SK-N-SH (cell line): ENCODE measurements around the gene TGM3. TPM values are rescaled to one million over a fixed set of nuclear protein-coding genes. Genes with fewer than 3 reads are reported as not detected.

Experiments used
- CTCF ChIA-PET: fragments of 300-600, 350-600 bp; formaldehyde crosslinking; extraction: SDS; loops from one replicate; lab custom pipeline; 2021; lab: Yijun Ruan, JAX
- POLR2A ChIA-PET: fragments of 350-600 bp; sonication (Branson Sonifier 250); formaldehyde crosslinking; extraction: SDS; loops from one replicate; lab custom pipeline; 2020; ENCODE audit warnings: antibody characterized with exemption, inconsistent platforms; lab: Yijun Ruan, JAX
- DNase-seq: peaks from one replicate; pipeline ENCODE4 v3.0.0; 2012
- H2AFZ ChIP-seq: fragments of 200-600 bp; sonication (generic); 2 replicates; pipeline ENCODE4 v1.8.1; 2016; ENCODE audit warnings: antibody characterized with exemption, mild to moderate bottlenecking, low read depth
- H3F3A ChIP-seq: fragments of 200-600 bp; sonication (generic); replicated peaks from 2 replicates; pipeline ENCODE3; 2016; ENCODE audit warnings: antibody characterized with exemption, mild to moderate bottlenecking; ENCODE audit not compliant: insufficient read depth
- H3K27ac ChIP-seq, 2 experiments: fragments of 200-500 bp in 1 of 2; fragments of 200-600 bp in 1 of 2; sonication (Bioruptor generic) in 1 of 2; sonication (generic), shearing (Covaris generic) in 1 of 2; 2 replicates each; pipeline versions ENCODE4 v1.5.1 to v1.6.1; 2014 to 2016; ENCODE audit warnings: low read depth in 2 of 2, inconsistent platforms in 1 of 2, low read length in 1 of 2, mild to moderate bottlenecking in 1 of 2, mixed read lengths in 1 of 2
- H3K27me3 ChIP-seq: fragments of 200-600 bp; sonication (generic), shearing (Covaris generic); 2 replicates; pipeline ENCODE4 v1.6.1; 2016; ENCODE audit warnings: mixed run types; ENCODE audit not compliant: insufficient read depth
- H3K36me3 ChIP-seq, 2 experiments: fragments of 200-500 bp in 1 of 2; fragments of 200-600 bp in 1 of 2; sonication (Bioruptor generic) in 1 of 2; sonication (generic) in 1 of 2; replicated peaks in 1 of 2; 2 replicates each; pipeline versions ENCODE3 to v1.5.1; 2014 to 2016; ENCODE audit warnings: low read length in 1 of 2, mild to moderate bottlenecking in 1 of 2; ENCODE audit not compliant: insufficient read depth in 2 of 2, control insufficient read depth in 1 of 2
- H3K4me1 ChIP-seq, 2 experiments: fragments of 200-500 bp in 1 of 2; fragments of 200-600 bp in 1 of 2; sonication (Bioruptor generic) in 1 of 2; sonication (generic), shearing (Covaris generic) in 1 of 2; 2 replicates each; pipeline versions ENCODE4 v1.5.1 to v1.6.1; 2014 to 2016; ENCODE audit warnings: low read depth in 1 of 2, low read length in 1 of 2, mixed run types in 1 of 2; ENCODE audit not compliant: insufficient read depth in 2 of 2, control insufficient read depth in 1 of 2
- H3K4me2 ChIP-seq: fragments of 200-600 bp; sonication (generic), shearing (Covaris generic); 2 replicates; pipeline ENCODE4 v1.6.1; 2017; ENCODE audit warnings: mixed run types
- H3K4me3 ChIP-seq, 2 experiments: fragments of 200-500 bp in 1 of 2; fragments of 200-600 bp in 1 of 2; sonication (Bioruptor generic) in 1 of 2; sonication (generic), shearing (Covaris generic) in 1 of 2; 2 replicates each; pipeline versions ENCODE4 v1.5.1 to v1.8.1; 2014 to 2016; ENCODE audit warnings: low read depth in 2 of 2, inconsistent platforms in 1 of 2, low read length in 1 of 2, mild to moderate bottlenecking in 1 of 2, mixed read lengths in 1 of 2, moderate library complexity in 1 of 2
- H3K79me2 ChIP-seq: fragments of 200-600 bp; sonication (generic); 2 replicates; pipeline ENCODE4 v1.8.1; 2017; ENCODE audit warnings: mild to moderate bottlenecking; ENCODE audit not compliant: insufficient read depth
- H3K9ac ChIP-seq: fragments of 200-600 bp; sonication (generic); 2 replicates; pipeline ENCODE4 v1.6.1; 2017; ENCODE audit warnings: mixed run types
- H3K9me2 ChIP-seq: fragments of 200-600 bp; sonication (generic); 2 replicates; pipeline ENCODE4 v1.6.1; 2017; ENCODE audit warnings: mixed run types
- H3K9me3 ChIP-seq: fragments of 200-600 bp; sonication (generic); 2 replicates; pipeline ENCODE4 v1.6.1; 2017; ENCODE audit warnings: mixed run types, mild to moderate bottlenecking, moderate library complexity
- H4K20me1 ChIP-seq: fragments of 200-600 bp; sonication (generic); 2 replicates; pipeline ENCODE4 v1.6.1; 2017; ENCODE audit warnings: mild to moderate bottlenecking, mixed run types; ENCODE audit not compliant: insufficient read depth
- CHD2 ChIP-seq: fragments of 150-350 bp; IDR thresholded peaks from 2 replicates; pipeline ENCODE4 v1.6.1; 2018; ENCODE audit warnings: low read length; ENCODE audit not compliant: partially characterized antibody
- CTCF ChIP-seq: fragments of 200-600 bp; sonication (generic); IDR thresholded peaks from 2 replicates; pipeline ENCODE4 v1.6.1; 2017; ENCODE audit warnings: antibody characterized with exemption, mild to moderate bottlenecking, moderate library complexity
- ELF1 ChIP-seq: IDR thresholded peaks from 2 replicates; pipeline ENCODE4 v1.4.0; 2012
- EZH2phosphoT487 ChIP-seq: fragments of 200-600 bp; sonication (generic); IDR thresholded peaks from 2 replicates; pipeline ENCODE4 v1.6.1; 2017; ENCODE audit warnings: low read depth, mixed run types, mild to moderate bottlenecking, antibody characterized with exemption, moderate library complexity, borderline replicate concordance
- FOSL2 ChIP-seq: IDR thresholded peaks from 2 replicates; pipeline ENCODE4 v1.4.0; 2012; ENCODE audit warnings: low read depth, mild to moderate bottlenecking, moderate library complexity, borderline replicate concordance
- FOXM1 ChIP-seq: IDR thresholded peaks from 2 replicates; pipeline ENCODE4 v1.4.0; 2012; ENCODE audit warnings: low read depth, mild to moderate bottlenecking
- GATA2 ChIP-seq: sonication (generic); formaldehyde crosslinking; IDR thresholded peaks from 2 replicates; pipeline ENCODE4 v1.5.0; 2020; ENCODE audit warnings: mild to moderate bottlenecking, missing genetic modification reagents
- IRF3 ChIP-seq: fragments of 150-350 bp; IDR thresholded peaks from 2 replicates; pipeline ENCODE4 v1.6.1; 2016; ENCODE audit warnings: mild to moderate bottlenecking, low read depth, low read length
- JUND ChIP-seq: IDR thresholded peaks from 2 replicates; pipeline ENCODE4 v1.4.0; 2012
- MXI1 ChIP-seq: IDR thresholded peaks from 2 replicates; pipeline ENCODE4 v1.6.1; 2012; ENCODE audit warnings: mild to moderate bottlenecking, low read depth, low read length, improper control_type of control experiment
- NRF1 ChIP-seq: IDR thresholded peaks from 2 replicates; pipeline ENCODE4 v1.6.1; 2012; ENCODE audit warnings: low read depth, mild to moderate bottlenecking, low read length
- PBX3 ChIP-seq: IDR thresholded peaks from 2 replicates; pipeline ENCODE4; 2012
- RAD21 ChIP-seq: IDR thresholded peaks from 2 replicates; pipeline ENCODE4 v1.6.1; 2012; ENCODE audit warnings: mild to moderate bottlenecking, low read length
- RXRA ChIP-seq: IDR thresholded peaks from 2 replicates; pipeline ENCODE4 v1.4.0; 2012; ENCODE audit warnings: low read depth, mild to moderate bottlenecking, borderline replicate concordance
- SIN3A ChIP-seq: IDR thresholded peaks from 2 replicates; pipeline ENCODE4 v1.6.1; 2012; ENCODE audit warnings: low read depth, mild to moderate bottlenecking, low read length, moderate library complexity, borderline replicate concordance
- SMC3 ChIP-seq: IDR thresholded peaks from 2 replicates; pipeline ENCODE4 v1.6.1; 2012; ENCODE audit warnings: low read depth, low read length, improper control_type of control experiment
- TAF1 ChIP-seq: IDR thresholded peaks from 2 replicates; pipeline ENCODE4 v1.6.1; 2012; ENCODE audit warnings: low read depth, mild to moderate bottlenecking, low read length, moderate library complexity, borderline replicate concordance
- TEAD4 ChIP-seq: IDR thresholded peaks from 2 replicates; pipeline ENCODE4 v1.4.0; 2012; ENCODE audit warnings: mild to moderate bottlenecking, borderline replicate concordance; ENCODE audit not compliant: insufficient read depth
- YY1 ChIP-seq: IDR thresholded peaks from 2 replicates; pipeline ENCODE4 v1.4.0; 2012; ENCODE audit warnings: low read depth, mild to moderate bottlenecking
- WGBS: methylation state at CpG from one replicate; pipeline ENCODE4 v1.1.6; 2017; ENCODE audit warnings: low lambda C conversion rate; 5-methylcytosine and 5-hydroxymethylcytosine counted together
- polyA plus RNA-seq, 3 experiments: library from polyadenylated mRNA; depleted of rRNA; stranded (reverse); fragments of >200 nt; gene quantifications; 2 replicates each; pipeline ENCODE4 v1.2.3, GENCODE V29; 2012

The TGM3 gene
- polyA plus RNA-seq, 1 of the 3 experiments (the other 2 are of a cell fraction), result not detected

GRCh38 chr20:2285193-2285592 is 10.6 kb upstream of the TGM3 start:
- Histone ChIP-seq H3K27ac (no peak overlapping the region), H3K79me2 (no peaks in the 10 kb centered on the region), H3K9me3 (no peaks in the 10 kb centered on the region), H3K27me3 (peaks cover 1% of the 10 kb centered on the region; the same call in 1 of the 2 replicates), H3K4me3 (no peak overlapping the region), H4K20me1 (no peaks in the 10 kb centered on the region), H3F3A (no peaks in the 10 kb centered on the region), H3K4me1 (no peaks in the 10 kb centered on the region), H2AFZ (no peak overlapping the region), H3K36me3 (no peaks in the 10 kb centered on the region), H3K9me2 (no peaks in the 10 kb centered on the region), H3K4me2 (no peak overlapping the region), H3K9ac (no peak overlapping the region)
- TF ChIP-seq TEAD4 (no peak), GATA2 (no peak)
- ChIA-PET POLR2A (no interaction called here), CTCF (interaction anchor here (1.2 kb wide), 1 partner anchor 55 kb away, joined by 3 read pairs; no protein-coding TSS in a partner anchor)
- no peak for DNase-seq
- 23% methylated on average over 2 of the region's 2 CpGs for WGBS

- Histone ChIP-seq H3K36me3 (no peaks in the 10 kb centered on the region), H3K9me3 (no peaks in the 10 kb centered on the region)
- TF ChIP-seq CHD2 (no peak), EZH2phosphoT487 (no peak), CTCF (no peak), MXI1 (no peak), FOXM1 (no peak), NRF1 (no peak), JUND (no peak), RXRA (no peak), TEAD4 (no peak), IRF3 (no peak), ELF1 (no peak), PBX3 (no peak), TAF1 (no peak), SMC3 (no peak), YY1 (no peak), SIN3A (no peak), RAD21 (no peak), FOSL2 (no peak)
- TF ChIP-seq, all 33 proteins: peak for 0
- Histone ChIP-seq H3K27ac (no peak overlapping the region), H3K4me1 (no peaks in the 10 kb centered on the region), H3K9me2 (no peaks in the 10 kb centered on the region), H3K79me2 (no peaks in the 10 kb centered on the region), H3K27me3 (peaks cover 4% of the 10 kb centered on the region; the same call in 1 of the 2 replicates), H3K4me3 (no peak overlapping the region), H4K20me1 (no peaks in the 10 kb centered on the region), H3K9ac (no peak overlapping the region), H2AFZ (no peak overlapping the region), H3F3A (no peaks in the 10 kb centered on the region), H3K4me2 (no peak overlapping the region)
- ChIA-PET CTCF (interaction anchor here (1.2 kb wide), 1 partner anchor 54 kb away, joined by 3 read pairs; no protein-coding TSS in a partner anchor), POLR2A (interaction anchor here (0.6 kb wide), 1 partner anchor 24 kb away, joined by 3 read pairs; no protein-coding TSS in a partner anchor)
- no peak for DNase-seq
- 86% methylated on average over 4 of the region's 4 CpGs for WGBS
Measured at GRCh38 chr20:2285613-2286012, 10.2 kb upstream of the TGM3 start.
